Fibroblast of mammary gland (primary cell): ENCODE results near the gene EHD1.
A peak's percentile ranks its signal among the peaks of the same experiment; 100 is the strongest.

ENCODE experiments used
- DNase-seq: peaks from one replicate; pipeline ENCODE4 v3.0.0-alpha.2; 2010; ENCODE audit warnings: low read depth
- H3K4me3 ChIP-seq: 2 replicates; pipeline ENCODE4 v1.5.1; 2011; ENCODE audit warnings: low read depth, mild to moderate bottlenecking, low read length, moderate library complexity; ENCODE audit not compliant: control insufficient read depth
- CTCF ChIP-seq: conservative IDR thresholded peaks from 2 replicates; pipeline ENCODE4 v1.5.1; 2011; ENCODE audit warnings: low read depth, low read length, inconsistent platforms; ENCODE audit not compliant: control insufficient read depth, insufficient read depth

The EHD1 gene

DNA sequence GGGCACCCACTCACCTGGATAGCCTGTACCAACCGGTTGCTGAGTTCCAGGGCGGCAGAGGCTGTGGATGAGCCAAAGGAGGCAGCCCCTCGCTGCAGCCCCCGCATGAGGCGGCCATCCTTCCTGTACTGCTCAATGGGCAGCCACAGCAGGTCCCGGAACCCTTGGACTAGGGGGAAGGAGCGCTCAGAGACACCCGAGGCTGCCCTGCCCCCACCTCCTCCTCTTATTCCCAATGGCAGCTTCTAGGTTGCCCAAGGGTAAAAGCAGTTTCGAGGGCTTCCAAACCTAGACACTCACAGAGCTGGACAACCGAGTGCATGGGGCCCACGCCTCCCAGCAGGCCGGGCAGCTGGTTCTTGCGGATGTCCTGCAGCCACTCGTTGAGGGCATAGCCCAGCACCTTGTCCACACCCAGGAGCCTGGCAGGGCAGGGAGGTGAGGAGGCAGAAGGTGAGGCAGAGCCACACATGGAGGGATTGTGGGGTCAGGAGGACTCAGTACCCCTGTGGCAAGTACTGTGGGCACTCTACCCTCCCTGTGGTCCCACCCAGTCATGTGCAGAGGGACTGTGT lies 18.1 kb upstream of the EHD1 start:
- no peak for TF ChIP-seq CTCF
- no peak for DNase-seq
- H3K4me3 ChIP-seq = no peak overlapping the region

- H3K4me3 ChIP-seq = no peak overlapping the region
- no peak for DNase-seq
- no peak for TF ChIP-seq CTCF
Measured at GRCh38 chr11:64894812-64895452, 16.5 kb upstream of the EHD1 start.

GRCh38 chr11:64894070-64894811 lies 15.8 kb upstream of the EHD1 start:
- TF ChIP-seq CTCF = peak; percentile 82
- H3K4me3 ChIP-seq = no peak overlapping the region
- DNase-seq = peak; percentile 64

DNA sequence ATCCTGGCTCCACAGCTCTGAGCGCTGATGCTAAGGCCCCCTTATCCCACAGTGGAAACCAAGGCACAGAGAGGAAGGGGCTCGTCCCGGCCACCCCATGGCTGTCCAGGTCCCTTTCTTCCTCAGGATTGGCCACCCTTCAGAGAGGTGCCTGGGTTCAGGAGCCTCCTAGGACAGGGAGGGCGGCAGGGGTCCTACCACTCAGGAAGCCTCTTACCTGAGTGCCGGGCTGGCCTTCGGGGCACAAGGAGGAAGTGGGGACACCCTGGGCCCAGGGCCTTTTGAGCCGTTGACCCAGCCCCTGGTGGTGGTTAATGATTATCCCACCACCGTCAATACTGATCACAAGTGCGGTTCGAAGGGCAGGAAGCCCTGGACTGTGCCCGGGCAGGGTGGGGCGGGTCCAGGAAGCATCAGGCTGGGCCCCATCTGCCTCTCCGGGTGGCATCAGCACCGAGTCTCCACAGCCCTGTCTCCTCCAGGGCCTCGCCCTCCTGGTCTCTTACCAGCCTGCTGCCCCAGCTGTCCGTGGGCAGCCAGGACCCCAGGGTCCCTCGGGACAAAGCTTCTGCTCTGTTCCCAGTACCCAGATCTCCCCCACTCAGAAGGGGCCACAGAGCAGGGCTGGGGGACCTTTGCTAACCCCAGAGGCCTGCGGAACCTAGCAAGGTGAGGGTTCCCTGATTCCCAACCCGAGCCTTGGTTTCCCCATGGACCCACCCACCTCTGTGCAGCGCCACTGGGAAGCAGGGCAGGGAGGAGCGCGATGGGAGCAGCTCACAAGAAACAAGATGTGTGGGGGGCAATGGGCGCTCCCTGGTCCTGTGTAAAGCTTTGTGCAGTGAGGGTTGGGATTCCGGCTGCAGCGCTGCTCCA lies 15.0 kb upstream of the EHD1 start:
- H3K4me3 ChIP-seq = no peak overlapping the region
- no peak for TF ChIP-seq CTCF
- DNase-seq = no peak

DNA sequence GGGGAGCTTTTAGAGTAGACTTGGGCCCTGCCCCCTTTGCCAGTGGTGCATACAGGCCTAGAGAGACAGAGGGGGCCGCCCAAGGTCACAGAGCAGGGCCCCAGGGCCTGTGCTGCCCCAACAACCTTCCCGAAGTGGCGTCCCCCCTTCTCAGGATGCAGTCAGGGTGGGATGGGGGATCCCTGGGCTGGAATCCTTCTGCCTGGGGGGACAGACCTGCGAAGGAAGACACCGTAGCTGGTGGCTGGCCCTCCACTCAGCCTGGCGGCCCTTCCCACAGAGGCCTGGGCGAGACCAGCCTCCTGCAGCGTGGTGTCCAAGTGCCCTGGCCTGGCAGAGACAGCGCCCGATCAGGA lies 14.4 kb upstream of the EHD1 start:
- H3K4me3 ChIP-seq = no peak overlapping the region
- DNase-seq = no peak
- no peak for TF ChIP-seq CTCF

GRCh38 chr11:64892411-64892831 lies 14.0 kb upstream of the EHD1 start:
- TF ChIP-seq CTCF = no peak
- no peak overlapping the region for H3K4me3 ChIP-seq
- DNase-seq = no peak
